Heart left ventricle (tissue), 16 donors: ENCODE results near the gene USH1G. TPM values are rescaled to one million over a fixed set of nuclear protein-coding genes. Genes with fewer than 3 reads are reported as not detected.
"Not testable (repeated sequence)": the region's sequence is repeated elsewhere in the genome, so short reads cannot be mapped to it uniquely, and the experiment has no call there.

Source experiments
- ATAC-seq, 4 donors: fragments of 200-7000 bp; cut with Tn5 transposase; one replicate each; pipeline ENCODE4 v1.9.1; 2020 to 2022; ENCODE audit warnings: moderate library complexity in 4 of 4, mild to moderate bottlenecking in 3 of 4, moderate number of reproducible peaks in 1 of 4
- DNase-seq, 5 donors: peaks; one replicate each; pipeline ENCODE4 v3.0.0-alpha.2; 2020
- H3K27ac ChIP-seq, 12 donors: fragments of 200-600 bp; sonication (generic) in 4 of 12; one replicate each; pipeline versions ENCODE4 v1.5.0 to v1.8.0; 2016 to 2022; ENCODE audit warnings: mild to moderate bottlenecking in 2 of 12
- H3K27me3 ChIP-seq, 9 donors: fragments of 200-600 bp; sonication (generic) in 2 of 9; one replicate each; pipeline versions ENCODE4 v1.5.1 to v1.8.0; 2016 to 2022; ENCODE audit warnings: mild to moderate bottlenecking in 3 of 9
- H3K36me3 ChIP-seq, 9 donors: fragments of 200-600 bp; sonication (generic) in 2 of 9; one replicate each; pipeline versions ENCODE4 v1.5.0 to v1.8.0; 2018 to 2022; ENCODE audit warnings: mild to moderate bottlenecking in 2 of 9
- H3K4me1 ChIP-seq, 12 donors: fragments of 200-600 bp; sonication (generic) in 4 of 12; one replicate each; pipeline versions ENCODE4 v1.5.0 to v1.8.0; 2016 to 2022; ENCODE audit warnings: mild to moderate bottlenecking in 3 of 12
- H3K4me3 ChIP-seq, 12 donors: fragments of 200-600 bp; sonication (generic) in 4 of 12; one replicate each; pipeline versions ENCODE4 v1.5.0 to v1.8.0; 2017 to 2022; ENCODE audit warnings: mild to moderate bottlenecking in 9 of 12, moderate library complexity in 4 of 12
- H3K9me3 ChIP-seq, 12 donors: fragments of 200-600 bp; sonication (generic) in 4 of 12; one replicate each; pipeline versions ENCODE4 v1.5.0 to v1.8.0; 2016 to 2022; ENCODE audit warnings: mild to moderate bottlenecking in 1 of 12
- POLR2A ChIP-seq, 2 donors: fragments of 450-650 bp; IDR thresholded peaks; one replicate each; pipeline ENCODE4 v1.6.1; 2017; ENCODE audit warnings: antibody characterized with exemption in 2 of 2, mild to moderate bottlenecking in 2 of 2, moderate library complexity in 2 of 2
- WGBS, 4 donors: extraction: QIAGEN DNeasy Blood & Tissue Kit in 2 of 4; methylation state at CpG; one replicate each; pipeline versions ENCODE4 v1.1.5 to v1.1.7; 2013 to 2018; 5-methylcytosine and 5-hydroxymethylcytosine counted together
- intact Hi-C, 10 donors: fragments of 100-400 bp; cut with DNase I; formaldehyde crosslinking; loops; one replicate each; pipeline versions ENCODE4 v1.11.1 to v1.14.2; 2022
- polyA plus RNA-seq, 2 donors: library from polyadenylated mRNA; stranded (reverse); fragments of 200-250 nt; gene quantifications; one replicate each; pipeline ENCODE4 v1.2.3, GENCODE V29; 2013
- total RNA-seq, 9 donors: library from RNA; depleted of rRNA in 2 of 9; stranded (reverse); fragments of >200 nt in 2 of 9; fragmentation: NEBNext Ultra II Directional in 3 of 9; extraction: Animal tissue kit (Norgen Biotek cat#: 25700) in 3 of 9; gene quantifications; one replicate each; pipeline versions ENCODE4 v1.1.0 to v1.2.4, GENCODE V29; 2016 to 2023
- TF ChIP-seq, protein P1 (sequence below), 12 donors: fragments of 200-600 bp; sonication (generic) in 4 of 12; IDR thresholded peaks; one replicate each; pipeline versions ENCODE4 v1.5.0 to v1.8.0; 2018 to 2022; ENCODE audit warnings: antibody characterized with exemption in 12 of 12, mild to moderate bottlenecking in 5 of 12
- donor health status: ischemic (EF 13 %, LVEDD 7.1; RV severe dilation, severe dysfunction).
- donor health status: healthy with polysubstance abuse.
- donor health status: DM: no; HTN: yes; CAD: no.
- donor health status: DM: no; HTN: no; CAD: no.
- donor health status: ischemic (EF 25% LVEDD 6.9; RV normal size, moderate dysfunction).
- donor health status: ischemic (EF 25% LVEDD 5.7; RV mildly dilated, moderate dysfunction).
- donor health status: healthy.
- donor health status: DM: yes; HTN: yes; CAD: no.
- donor health status: ischemic (EF 35%, LVEDD 5.7; RV mildly dilated, moderate dysfunction).
- donor health status: nonischemic (EF 11% LVEDD 7.7; RV severe dilation, severe dysfunction).
- donor health status: DM: yes; HTN: yes; CAD: no.
- donor health status: PGD.
- donor health status: ischemic (EF 29% LVEDD 5.4; RV normal size, mild dysfunction).
- donor health status: nonischemic (EF 23%, LVEDD 6.1; RV moderate dilation, normal function).

The USH1G gene
- total and polyA plus RNA-seq, 11 donors: not detected

DNA sequence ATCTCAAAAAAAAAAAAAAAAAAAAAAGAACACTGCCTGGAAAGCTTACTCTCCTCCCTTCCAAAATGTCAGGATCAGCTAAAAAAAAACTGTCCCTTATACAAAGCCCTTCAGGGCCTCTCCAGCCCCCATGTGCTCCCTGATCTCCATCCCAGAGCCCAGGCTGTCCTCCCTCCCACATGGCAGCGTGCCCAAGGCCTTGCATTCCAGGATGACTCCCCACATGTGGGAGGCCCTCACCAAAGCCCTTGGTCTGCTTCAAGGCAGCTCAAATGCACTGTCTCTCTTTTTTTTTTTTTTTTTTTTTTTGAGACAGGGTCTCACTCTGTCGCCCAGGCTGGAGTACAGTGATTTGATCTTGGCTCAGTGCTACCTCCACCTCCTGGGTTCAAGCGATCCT lies 52.5 kb downstream of the USH1G start:
- H3K4me1 ChIP-seq: peaks cover 0 to 24% (median 11%) of the 10 kb centered on the region in 12 donors
- no peak overlapping the region for H3K27ac ChIP-seq
- no peak overlapping the region for H3K4me3 ChIP-seq
- H3K9me3 ChIP-seq: no peaks in the 10 kb centered on the region
- TF ChIP-seq POLR2A (IDR thresholded peaks at IDR 0.05): no peak
- TF ChIP-seq, protein P1, sequence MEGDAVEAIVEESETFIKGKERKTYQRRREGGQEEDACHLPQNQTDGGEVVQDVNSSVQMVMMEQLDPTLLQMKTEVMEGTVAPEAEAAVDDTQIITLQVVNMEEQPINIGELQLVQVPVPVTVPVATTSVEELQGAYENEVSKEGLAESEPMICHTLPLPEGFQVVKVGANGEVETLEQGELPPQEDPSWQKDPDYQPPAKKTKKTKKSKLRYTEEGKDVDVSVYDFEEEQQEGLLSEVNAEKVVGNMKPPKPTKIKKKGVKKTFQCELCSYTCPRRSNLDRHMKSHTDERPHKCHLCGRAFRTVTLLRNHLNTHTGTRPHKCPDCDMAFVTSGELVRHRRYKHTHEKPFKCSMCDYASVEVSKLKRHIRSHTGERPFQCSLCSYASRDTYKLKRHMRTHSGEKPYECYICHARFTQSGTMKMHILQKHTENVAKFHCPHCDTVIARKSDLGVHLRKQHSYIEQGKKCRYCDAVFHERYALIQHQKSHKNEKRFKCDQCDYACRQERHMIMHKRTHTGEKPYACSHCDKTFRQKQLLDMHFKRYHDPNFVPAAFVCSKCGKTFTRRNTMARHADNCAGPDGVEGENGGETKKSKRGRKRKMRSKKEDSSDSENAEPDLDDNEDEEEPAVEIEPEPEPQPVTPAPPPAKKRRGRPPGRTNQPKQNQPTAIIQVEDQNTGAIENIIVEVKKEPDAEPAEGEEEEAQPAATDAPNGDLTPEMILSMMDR (IDR thresholded peaks at IDR 0.05): no peak
- no peak for DNase-seq
- H3K36me3 ChIP-seq: no peaks in the 10 kb centered on the region
- no peaks in the 10 kb centered on the region for H3K27me3 ChIP-seq
- no peak for ATAC-seq
- intact Hi-C loops: no loop called here
- 76 to 85% (median 83%) methylated on average over 3 of the region's 3 CpGs for WGBS, 4 donors

DNA sequence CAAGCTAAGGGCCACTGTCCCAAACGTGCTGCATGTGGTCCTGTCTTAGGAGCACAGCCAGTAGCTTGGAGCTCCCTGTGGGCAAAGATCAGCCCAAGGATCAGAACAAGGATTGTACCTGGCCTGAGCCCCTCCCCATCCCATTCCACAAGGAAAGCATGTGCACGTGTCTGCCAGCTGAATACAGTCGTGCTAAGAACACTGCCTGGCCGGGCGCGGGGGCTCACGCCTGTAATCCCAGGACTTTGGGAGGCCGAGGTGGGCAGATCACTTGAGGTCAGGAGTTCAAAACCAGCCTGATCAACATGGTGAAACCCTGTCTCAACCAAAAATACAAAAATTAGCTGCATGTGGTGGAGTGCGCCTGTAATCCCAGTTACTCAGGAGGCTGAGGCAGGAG lies 53.0 kb downstream of the USH1G start:
- H3K4me3 ChIP-seq, H3K9me3 ChIP-seq, H3K36me3 ChIP-seq, H3K27ac ChIP-seq, ATAC-seq, H3K27me3 ChIP-seq, intact Hi-C loops, DNase-seq: not testable (repeated sequence)
- peaks cover 0 to 24% (median 11%) of the 10 kb centered on the region in 12 donors for H3K4me1 ChIP-seq
- 90 to 96% (median 94%) methylated on average over 9 of the region's 9 CpGs for WGBS, 4 donors

DNA sequence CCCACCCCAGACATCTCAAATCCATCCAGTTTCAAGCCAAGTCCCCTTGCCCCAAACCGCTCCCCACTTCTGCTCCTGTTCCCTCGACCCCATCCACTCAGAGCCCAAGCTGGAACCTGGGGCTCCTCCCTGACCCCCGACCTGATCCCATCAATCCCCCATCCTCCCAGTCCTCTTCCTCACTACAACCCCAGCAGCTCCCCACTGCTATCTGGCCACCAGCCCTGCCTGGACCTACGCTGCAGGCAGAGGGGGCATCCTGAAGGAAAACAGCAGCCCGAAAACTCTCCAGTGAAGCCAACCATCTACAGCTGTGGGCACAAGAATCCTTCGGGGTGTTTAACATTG lies 54.2 kb downstream of the USH1G start:
- H3K36me3 ChIP-seq: peaks cover 0 to 2% (median 0%) of the 10 kb centered on the region in 9 donors
- H3K27ac ChIP-seq: no peak overlapping the region
- ATAC-seq: no peak
- no peak for DNase-seq
- no peaks in the 10 kb centered on the region for H3K27me3 ChIP-seq
- H3K4me1 ChIP-seq: peaks cover 0 to 25% (median 11%) of the 10 kb centered on the region in 12 donors
- no peaks in the 10 kb centered on the region for H3K9me3 ChIP-seq
- WGBS, 4 donors: 89 to 96% (median 91%) methylated on average over 6 of the region's 6 CpGs
- TF ChIP-seq POLR2A (IDR thresholded peaks at IDR 0.05): no peak
- TF ChIP-seq, protein P1 (IDR thresholded peaks at IDR 0.05): no peak
- intact Hi-C loops: loop anchor here in 6 of 10 donors (5.0 to 10.0 kb wide), 3 partner anchors 127 to 214 kb away; no protein-coding TSS in a partner anchor
- H3K4me3 ChIP-seq: no peak overlapping the region

DNA sequence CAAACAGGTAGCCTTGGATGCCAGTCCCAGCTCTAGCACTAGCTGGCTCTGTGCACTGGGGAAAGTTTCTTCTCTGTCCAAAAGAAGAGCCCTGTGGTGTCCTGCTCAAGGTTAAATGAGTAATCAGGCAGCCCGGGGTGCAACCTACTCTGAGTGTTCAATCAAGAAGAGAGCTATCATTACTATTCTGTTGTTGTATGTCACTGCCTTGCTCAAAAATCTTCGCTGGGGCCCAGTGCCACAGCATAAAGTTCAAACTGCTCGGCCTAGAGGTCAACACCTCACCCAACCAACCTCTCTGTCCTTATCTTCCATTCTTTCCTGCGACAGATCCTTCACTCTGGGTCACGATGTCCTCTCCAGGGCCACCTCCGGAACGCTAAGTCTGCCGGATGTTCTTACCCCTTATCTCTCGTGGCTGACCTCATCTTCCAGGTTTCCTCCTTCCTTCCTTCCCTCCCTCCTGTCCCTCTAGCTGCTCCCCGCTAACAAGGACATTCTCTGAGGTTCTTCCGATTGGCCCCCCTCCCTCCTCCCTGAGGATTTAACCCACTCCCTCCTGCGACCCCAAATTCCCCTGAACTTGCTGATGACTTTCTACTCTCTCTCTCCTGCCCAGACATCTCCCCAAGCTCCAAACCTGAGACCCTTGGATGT lies 54.7 kb downstream of the USH1G start:
- intact Hi-C loops: loop anchor here in 6 of 10 donors (5.0 to 10.0 kb wide), 3 partner anchors 126 to 214 kb away; no protein-coding TSS in a partner anchor
- 45 to 65% (median 55%) methylated on average over 12 of the region's 12 CpGs for WGBS, 4 donors

More for the DNA sequence above, 54.7 kb downstream of the USH1G start:
- no peak overlapping the region for H3K4me3 ChIP-seq
- no peaks in the 10 kb centered on the region for H3K27me3 ChIP-seq
- no peak for DNase-seq
- no peak for ATAC-seq
- TF ChIP-seq, protein P1 (IDR thresholded peaks at IDR 0.05): no peak
- TF ChIP-seq POLR2A (IDR thresholded peaks at IDR 0.05): no peak
- H3K36me3 ChIP-seq: peaks cover 0 to 3% (median 0%) of the 10 kb centered on the region in 9 donors
- peaks cover 0 to 21% (median 10%) of the 10 kb centered on the region in 12 donors for H3K4me1 ChIP-seq
- no peak overlapping the region for H3K27ac ChIP-seq
- H3K9me3 ChIP-seq: no peaks in the 10 kb centered on the region
